ENCODE data around the gene AURKAIP1. TPM values are rescaled to one million over a fixed set of nuclear protein-coding genes. Genes with fewer than 3 reads are reported as not detected.
"Not testable (repeated sequence)": the region's sequence is repeated elsewhere in the genome, so short reads cannot be mapped to it uniquely, and the experiment has no call there.

The AURKAIP1 gene
- total RNA-seq, 1 donor from 2014 or later = 31.0 TPM

DNA sequence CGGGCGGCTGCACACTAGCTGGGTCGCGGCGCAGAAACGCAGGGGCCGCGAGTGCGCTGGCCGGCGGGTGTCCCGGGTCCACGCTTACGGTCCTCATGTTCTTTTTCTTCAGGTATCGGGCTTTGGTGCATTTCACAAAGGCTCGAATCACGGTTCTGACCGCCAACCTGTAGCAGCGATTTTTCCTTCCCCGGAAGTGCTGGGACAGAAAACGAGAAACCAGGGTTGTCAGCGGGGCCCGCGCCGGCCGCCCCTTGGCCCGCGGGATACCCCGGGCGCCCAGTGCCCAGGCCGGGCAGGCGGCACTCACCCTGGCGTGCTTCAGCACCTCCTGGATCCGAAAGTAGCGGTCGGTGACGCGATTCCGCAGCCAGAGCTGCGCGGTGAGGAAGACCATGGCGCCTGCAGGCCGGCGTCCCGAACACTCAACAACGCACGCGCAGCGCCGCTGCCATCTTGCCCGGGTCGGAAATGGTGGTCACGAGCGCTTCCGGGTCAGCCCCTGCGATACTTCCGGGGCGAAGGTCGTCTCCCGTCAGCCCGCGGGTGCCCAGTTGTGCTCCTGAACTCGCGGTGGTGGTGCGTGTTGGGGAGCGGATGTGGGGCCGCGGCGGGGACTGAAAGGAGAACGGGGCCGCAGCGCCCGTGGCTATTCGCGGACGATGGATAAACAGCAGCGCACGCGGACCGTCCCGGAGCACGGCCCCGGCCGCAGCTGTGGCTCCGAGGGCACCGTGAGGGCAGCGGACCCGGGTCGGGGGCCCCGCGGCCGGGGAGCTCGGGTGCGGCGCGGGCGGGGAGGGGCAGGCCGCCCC lies 32.0 kb upstream of the AURKAIP1 start, which contains the start of gene MRPL20:
Gene MRPL20 (minus strand): TSS at position 473 of the 815 bp plus-strand sequence. CDS start 76 bp downstream, at position 397.
- DNase-seq (ENCODE audit: low spot score in 2 of 2) (peak; percentile 99 to 100), FAIRE-seq (no peak)

DNA sequence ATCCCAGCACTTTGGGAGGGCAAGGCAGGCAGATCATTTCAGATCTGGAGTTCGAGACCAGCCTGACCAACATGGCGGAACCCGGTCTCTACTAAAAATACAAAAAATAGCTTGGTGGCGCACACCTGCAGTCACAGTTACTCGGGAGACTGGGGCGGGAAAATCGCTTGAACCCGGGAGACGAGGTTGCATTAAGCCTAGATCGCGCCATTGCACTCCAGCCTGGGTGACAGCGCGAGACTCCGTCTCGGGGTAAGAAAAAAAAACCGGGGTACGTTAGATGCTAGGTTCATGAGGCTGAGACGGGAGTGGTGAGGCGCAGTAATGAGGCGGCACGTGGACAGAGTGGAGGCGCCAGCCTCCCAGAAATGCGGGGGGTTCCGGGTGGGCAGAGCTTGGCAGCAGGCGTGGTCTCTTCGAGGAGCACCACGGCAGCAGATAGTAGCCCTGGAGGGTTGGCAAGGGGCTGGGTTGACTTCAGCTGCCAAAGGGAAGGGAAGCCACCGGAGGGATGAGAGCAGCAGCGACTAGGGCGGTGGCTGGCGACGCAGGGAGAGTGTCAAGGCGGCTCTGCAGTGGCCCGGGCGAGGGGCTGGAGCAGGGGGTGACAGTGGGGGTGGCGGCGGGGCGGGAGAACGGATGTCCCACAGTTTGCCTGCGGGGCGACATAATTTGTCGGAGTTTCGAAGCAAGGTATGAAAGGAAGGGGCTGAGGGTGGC lies 31.3 kb upstream of the AURKAIP1 start:
- FAIRE-seq (no peak), DNase-seq (ENCODE audit: low spot score in 2 of 2) (peak in 1 of 2 donors; percentile 29)

DNA sequence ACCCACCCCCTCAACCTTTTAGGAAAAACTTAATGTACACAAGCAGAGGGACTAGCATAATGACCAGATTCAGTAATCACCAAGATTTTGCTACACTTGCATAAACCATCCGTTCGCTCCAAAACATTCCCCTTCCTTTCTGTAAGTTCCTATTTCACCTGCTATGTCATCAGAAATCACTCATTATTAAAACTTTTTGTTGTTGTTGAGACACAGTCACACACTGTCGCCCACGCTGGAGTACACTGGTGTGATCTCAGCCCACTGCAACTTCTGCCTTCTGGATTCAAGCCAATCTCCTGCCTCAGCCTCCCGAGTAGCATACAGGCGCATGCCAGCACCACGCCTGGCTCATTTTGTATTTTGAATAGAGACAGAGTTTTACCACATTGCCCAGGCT lies 28.6 kb upstream of the AURKAIP1 start:
- no peak for DNase-seq (ENCODE audit: low spot score in 2 of 2)
- FAIRE-seq = no peak

DNA sequence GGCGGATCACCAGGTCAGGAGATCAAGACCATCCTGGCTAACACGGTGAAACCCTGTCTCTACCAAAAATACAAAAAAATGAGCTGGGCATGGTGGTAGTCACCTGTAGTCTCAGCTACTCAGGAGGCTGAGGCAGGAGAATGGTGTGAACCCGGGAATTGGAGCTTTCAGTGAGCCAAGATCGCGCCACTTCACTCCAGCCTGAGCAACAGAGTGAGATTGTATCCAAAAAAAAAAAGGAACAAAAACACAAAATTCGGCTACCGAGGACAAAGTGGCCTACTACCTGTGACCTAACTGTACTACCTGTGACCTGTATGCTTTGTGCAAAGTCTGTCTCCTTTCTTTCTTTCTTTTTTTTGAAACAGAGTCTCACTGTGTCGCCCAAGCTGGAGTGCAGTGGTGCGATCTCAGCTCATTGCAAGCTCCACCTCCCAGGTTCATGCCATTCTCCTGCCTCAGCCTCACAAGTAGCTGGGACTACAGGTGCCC lies 27.9 kb upstream of the AURKAIP1 start:
- FAIRE-seq; DNase-seq (ENCODE audit: low spot score in 2 of 2): not testable (repeated sequence)

DNA sequence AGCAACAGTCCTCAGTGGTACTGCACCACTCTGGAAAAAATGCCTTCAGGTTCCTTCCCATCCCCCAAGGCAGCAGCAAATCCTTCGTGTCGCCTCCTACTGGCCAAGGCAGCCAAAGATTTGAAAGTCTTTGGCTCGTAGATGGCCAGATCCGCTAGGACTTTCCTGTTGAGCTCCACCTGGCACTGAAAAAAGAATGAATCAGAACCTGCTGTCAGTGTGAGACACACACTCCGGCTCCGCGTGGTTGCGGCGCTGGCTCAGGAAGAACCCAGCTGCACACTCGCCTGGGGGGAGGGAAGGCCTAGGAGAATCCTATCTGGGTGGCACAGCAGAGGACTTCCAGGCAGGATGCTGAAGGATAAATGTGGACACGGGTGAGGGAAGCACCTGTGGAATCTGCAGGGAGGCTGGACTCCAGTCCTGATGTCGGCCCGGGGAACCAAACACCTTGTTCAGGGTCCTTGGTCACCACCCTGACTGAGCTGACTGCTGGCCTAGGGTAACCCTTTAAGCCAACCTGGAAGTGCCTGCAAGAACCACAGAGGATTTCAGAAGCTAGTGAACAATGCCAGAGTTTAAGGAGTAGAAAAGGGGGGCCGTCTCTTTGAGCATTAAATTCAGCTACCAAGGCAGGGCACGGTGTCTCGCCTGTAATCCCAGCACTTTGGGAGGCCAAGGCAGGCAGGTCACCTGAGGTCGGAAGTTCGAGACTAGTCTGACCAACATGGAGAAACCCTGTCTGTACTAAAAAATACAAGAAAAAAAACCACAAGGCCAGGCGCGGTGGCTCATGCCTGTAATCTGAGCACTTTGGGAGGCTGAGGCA lies 27.3 kb upstream of the AURKAIP1 start:
- FAIRE-seq (no peak), DNase-seq (ENCODE audit: low spot score in 2 of 2) (no peak)

DNA sequence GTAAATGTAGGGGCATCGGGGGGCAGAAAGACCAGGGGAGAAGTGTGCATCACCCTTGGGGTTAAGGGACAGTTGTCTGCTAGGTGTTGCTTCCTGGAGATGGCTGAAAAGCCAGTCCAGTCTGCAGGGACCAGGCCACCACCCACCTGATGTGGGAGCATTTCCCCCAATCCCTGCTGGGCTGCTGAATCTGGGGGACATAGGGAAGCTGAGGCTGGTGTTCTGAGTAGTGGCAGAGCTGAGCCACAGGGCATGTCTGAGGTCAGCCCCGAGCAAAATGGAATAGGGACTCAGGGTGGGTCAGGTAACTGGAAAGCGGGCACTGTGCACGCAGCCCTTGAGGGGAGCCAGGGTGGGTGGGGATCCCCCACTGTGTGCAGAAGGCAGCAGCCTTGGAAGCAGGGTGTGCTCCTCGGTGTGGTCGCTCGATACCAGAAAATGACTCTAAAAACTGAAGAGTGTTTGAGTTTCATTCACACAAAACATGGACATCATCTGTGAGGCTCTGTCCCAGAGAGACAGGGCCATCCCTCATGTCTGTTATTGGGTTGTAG lies 26.5 kb upstream of the AURKAIP1 start:
- no peak for DNase-seq (ENCODE audit: low spot score in 2 of 2)
- no peak for FAIRE-seq

DNA sequence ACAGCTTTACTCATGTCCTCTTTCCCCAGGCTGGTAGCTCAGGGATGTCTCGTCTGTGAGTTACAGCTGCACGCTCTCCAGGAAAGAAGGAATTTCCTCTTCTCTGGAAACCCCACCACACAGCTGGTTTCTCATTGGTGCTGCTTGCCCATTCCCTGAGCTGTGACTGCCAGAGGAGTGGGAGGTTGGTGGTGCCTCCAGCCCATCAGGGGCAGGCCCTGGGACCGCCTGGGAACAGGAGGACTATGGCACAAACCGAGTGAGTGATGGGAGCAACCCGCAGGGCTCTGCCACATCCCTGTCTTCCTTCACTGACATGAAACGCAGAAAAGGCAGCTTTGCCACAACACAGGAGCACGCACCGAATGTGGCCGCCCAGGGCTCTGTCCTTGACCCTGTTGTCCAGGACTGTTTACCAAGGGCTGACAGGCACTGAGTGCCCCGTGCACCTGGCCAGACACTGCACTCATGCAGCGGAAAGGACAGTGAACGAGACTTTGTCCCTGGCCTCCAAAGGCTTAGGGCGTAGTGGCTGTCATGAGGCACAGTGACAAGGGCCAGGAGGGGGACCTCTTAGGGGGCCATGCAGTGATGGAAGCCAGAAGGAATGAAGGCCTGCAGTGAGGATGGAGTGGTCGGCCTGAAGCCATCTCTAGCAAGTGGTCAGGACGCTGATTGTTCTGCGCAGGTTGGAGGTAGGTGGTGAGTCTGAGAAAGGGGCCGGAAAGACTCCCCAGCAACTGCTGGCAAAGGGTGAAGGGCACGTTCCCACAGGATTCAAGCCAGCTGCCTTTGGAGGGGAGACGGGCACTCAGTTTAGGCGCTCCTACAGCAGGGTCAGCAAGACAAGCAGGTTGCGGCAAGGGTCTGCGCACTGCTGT lies 25.8 kb upstream of the AURKAIP1 start:
- DNase-seq (ENCODE audit: low spot score in 2 of 2) = no peak
- no peak for FAIRE-seq

DNA sequence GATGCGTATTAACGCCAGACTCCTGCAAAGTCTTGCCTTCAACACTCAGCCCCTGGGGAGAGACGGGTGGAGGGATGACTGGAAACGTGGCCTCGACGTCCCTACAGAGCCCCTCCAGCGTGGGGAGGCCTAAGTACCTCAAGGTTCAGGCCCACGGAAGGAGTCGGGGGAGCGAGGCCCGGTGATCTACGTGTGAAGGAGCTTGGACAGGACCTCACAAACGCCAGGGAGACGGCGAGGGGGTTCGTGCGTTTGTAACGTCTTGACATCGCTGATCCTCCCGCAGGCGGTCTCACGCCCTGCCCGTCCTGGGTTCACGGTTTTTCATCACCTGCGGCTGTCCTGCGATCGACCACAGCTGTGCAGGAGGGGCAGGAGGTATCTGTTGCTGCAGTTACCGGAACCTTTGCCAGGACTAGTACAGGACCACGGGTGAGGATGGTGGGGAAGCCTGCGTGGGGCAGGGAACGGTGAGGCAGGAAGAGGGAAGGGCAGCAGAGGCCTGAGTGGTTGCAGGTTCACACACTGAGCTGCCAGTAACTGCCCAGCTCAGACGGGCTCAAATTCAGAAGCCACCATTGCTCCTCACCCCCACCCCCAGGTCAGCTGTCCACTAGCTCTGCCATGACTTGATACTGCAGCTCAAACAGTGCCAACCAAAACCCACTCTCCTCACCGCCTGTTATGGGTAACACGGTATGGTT lies 25.0 kb upstream of the AURKAIP1 start:
- FAIRE-seq = no peak

DNA sequence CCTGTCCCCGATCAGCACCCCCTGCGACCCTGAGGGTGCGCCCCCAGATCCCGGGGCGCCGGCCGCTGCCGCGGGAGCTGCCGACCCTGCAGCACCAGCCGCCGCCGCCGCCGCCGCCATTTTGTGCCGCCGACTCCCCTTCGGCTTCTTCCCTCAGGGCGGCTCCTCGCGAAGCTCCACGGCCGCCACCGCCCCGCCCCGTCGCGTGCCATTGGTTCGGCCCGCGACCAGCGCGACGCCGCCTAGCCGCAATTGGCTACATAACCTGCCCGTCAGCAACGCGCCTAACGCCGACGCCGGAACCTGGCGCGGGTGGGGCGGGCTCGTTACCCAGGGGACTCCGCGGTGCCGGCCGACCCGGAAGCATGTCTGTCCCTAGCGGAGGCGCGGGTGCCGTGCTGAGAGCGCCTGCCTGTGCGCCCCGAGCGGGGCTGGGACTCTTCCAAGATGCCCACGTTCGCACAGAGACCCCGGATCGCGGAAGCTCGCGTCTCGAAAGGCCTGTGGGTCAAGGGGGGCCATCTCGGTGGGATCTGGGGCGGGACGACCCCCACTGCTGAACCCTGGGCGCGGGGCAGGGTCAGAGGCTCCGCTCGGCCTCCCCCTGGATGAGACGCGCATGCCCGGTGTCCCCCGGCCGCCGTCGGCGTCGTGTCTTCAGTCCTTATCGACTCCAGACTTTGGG lies 24.3 kb upstream of the AURKAIP1 start, which contains the start of gene CCNL2:
Gene CCNL2 (minus strand): TSS at position 149 of the 685 bp plus-strand sequence. CDS start 29 bp downstream, at position 120.
- FAIRE-seq (no peak), DNase-seq (ENCODE audit: low spot score in 2 of 2) (peak; percentile 98 to 99)

More for the DNA sequence above, 25.0 kb upstream of the AURKAIP1 start:
- no peak for DNase-seq (ENCODE audit: low spot score in 2 of 2)

DNA sequence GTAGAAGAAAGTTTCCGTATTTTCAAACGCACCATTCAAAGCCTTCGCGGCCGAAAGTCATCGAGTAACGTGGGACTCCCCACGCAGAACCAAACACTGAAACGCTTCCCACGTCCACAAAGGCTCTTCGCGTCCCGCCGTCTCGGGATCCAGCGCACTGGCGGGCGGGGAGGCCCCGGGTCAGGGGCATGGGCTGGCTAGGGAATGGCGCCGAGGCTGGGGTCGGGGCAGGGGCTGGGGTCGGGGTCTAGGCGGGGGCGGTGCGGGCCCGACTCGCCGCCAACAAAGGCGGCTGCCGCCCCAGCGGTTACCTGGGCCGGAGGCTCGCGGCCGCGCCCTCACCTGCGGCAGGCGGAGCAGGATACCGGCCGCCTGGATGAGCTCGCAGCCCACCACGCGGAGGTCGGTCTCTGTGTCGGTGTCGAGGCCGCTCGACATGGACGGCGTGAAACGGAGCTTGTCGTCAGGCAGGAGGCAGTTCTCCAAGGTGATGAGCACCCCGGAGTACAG lies 23.7 kb upstream of the AURKAIP1 start:
- no peak for DNase-seq (ENCODE audit: low spot score in 2 of 2)
- FAIRE-seq = no peak

DNA sequence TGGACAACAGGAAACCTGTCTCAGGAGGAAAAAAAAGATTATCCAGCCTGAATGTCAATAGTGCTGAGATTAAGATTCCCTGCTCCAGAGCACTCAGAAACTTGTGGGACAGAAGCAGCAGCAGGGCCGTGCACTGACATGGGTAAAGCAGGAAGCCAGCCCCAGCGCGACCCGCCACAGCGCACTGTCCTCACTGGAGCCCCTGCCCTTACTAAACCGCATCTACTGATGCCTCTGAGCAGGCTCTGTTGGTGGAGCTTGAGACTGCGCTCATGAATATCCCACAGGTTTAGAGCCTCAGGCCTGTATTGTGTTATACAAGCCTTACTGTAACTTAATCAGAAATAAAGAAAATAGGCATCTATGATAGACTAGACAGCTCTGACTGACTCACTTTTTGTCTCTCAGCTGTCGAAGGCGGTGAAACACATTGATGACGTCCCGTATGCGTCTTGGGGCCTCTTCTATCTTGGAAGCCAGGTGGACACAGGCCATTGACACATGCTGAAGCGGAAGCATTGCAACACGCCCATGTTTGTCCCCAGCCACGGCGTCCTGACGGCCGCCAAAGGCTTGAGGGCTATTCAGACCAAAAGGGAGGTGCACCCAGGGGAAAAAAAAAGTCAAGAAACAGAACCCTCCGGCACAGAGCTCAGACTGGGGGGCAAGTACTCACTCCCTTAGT lies 23.0 kb upstream of the AURKAIP1 start:
- FAIRE-seq (no peak), DNase-seq (ENCODE audit: low spot score in 2 of 2) (no peak)

DNA sequence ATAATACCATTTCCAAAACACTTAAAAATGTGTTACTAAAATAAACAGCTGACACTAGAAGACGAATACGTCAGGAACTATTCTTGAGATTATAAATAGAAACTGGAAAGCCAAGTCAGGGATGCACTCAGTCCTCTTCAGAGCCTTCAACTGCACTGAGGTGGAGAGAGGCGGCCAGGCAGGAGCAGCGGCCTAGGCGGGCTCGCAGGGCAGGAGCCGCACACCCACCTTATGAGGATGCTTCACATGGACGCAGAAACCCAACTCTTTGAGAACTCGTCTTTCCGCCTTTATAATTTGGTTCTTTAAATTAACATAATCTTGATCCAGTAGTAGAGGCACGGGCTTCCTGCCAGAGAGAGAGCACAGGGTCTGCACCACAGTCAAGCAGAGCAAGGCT lies 20.2 kb upstream of the AURKAIP1 start:
- FAIRE-seq = no peak

DNA sequence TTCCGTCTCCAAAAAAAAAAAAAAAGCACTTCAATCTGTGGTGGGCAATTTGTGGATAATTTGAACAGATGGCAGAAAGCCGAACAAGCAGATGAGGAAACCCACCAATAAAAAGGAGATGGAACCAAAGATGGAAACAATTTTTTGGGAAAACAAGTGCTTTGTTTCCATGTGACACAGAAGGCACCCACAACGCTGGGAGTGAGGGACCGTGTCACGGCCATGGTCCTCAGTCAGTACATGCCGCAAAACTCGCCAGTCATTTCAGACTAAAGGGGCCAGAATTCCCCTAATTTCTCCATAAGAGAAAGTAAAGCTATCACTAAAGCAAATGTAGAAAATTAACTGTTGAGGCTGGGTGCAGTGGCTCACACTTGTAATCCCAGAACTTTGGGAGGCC lies 19.1 kb upstream of the AURKAIP1 start:
- FAIRE-seq (no peak), DNase-seq (ENCODE audit: low spot score in 2 of 2) (no peak)

More for the DNA sequence above, 20.2 kb upstream of the AURKAIP1 start:
- DNase-seq (ENCODE audit: low spot score in 2 of 2) = no peak

DNA sequence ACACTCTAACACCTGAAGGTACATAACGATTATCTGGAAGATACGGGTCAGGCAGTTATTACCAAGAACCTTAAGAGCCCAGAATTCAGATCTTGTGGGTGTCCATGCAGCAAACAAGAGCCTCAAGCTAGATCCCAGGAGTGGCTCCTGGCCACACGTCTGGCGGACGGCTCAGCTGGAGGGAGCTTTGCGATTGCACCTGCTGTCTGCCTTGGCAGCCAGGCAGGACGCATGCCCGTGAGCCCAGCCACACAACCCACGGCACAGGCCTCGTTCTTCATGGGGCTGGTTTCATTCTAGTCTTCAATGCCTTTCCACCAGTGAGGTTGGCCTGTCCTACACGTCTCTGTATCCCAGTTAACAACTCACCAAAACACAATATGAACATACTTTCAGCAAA lies 18.4 kb upstream of the AURKAIP1 start:
- no peak for DNase-seq (ENCODE audit: low spot score in 2 of 2)
- FAIRE-seq = no peak

DNA sequence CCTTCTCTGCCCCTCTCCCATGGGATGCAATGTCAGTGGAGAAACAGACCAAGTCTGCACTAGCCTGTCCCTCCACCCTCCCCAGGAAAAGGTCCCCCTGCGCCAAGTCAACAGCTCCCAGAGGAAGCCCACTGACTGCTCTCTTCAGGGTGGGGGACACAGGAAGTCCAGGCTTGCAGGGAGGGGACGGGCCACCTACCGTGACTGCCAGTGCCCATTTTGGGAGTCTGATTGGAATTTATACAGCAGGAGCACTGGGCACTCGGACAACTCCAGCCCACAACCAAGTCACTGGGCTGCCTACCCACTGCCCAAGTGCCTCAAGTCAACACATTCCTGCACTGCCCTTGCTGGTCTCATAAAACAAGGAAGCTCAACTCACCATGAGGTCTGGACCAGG lies 18.0 kb upstream of the AURKAIP1 start:
- no peak for FAIRE-seq
- DNase-seq (ENCODE audit: low spot score in 2 of 2) = no peak

DNA sequence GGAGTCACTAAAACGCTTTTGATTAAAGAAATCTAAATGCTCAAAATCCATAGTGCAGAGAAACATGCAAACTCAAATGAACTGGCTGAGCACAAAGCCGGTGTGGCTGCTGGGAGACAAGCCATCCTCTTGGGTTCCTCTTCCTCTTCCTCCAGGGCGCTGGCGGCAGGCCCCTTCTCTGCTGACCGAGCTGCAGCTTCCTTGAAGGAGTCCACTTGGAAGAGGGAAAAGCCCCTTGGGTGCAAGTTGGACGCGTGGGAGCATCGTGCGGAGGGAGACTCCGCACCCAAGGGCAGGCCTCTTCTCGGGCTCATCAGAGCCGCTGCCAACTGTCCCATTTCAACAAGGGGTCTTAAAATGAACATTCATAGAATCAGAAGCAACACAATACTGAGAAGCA lies 16.2 kb upstream of the AURKAIP1 start:
- no peak for FAIRE-seq
- no peak for DNase-seq (ENCODE audit: low spot score in 2 of 2)

DNA sequence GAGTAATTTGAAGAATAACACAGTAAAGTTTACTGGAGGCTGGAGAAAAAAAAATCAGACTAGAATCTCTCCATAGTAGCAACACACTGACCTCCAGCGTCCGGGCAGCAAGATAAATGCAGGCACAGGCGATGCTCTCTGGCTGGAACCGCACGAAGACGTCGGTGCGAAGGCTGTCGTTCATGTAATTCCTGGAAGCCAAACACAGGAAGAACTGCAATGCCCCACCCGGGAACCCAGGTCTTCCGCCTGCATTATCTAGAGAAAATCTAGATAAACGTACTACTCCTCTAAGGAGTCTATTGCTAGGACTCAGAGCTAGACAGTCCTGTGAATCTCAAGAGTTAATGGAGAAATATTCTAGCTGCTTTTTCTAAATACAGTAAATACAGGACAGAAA lies 15.7 kb upstream of the AURKAIP1 start:
- DNase-seq (ENCODE audit: low spot score in 2 of 2) (no peak), FAIRE-seq (no peak)

Data from frontal cortex (tissue), 4 donors.